Measurements from ENCODE around the gene TRMT1L.

TRMT1L gene

DNA sequence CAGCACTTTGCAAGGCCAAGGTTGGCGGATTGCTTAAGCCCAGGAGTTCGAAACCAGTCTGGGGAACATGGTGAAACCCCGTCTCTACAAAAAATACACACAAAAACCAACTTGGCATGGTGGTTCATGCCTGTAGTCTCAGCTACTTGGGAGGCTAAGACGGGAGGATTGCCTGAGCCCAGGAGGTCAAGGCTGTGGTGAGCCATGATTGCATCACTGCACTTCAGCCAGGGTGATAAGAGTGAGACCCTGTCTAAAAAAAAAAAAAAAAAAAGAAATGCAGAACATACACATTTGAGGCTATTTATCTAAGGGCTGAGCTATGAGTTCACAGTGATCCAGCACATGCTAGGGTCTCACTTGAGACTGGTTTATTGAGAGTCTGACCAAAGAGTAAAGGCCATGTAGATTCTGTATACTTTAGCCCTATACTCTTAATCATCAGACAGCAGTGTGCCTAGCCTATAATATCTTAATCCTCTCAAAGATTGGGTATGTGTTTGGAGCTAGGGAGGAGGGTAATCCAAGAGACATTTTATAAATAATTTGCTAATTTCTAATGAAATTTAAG, 87.5 kb downstream of the TRMT1L start:
- in situ Hi-C loops (cut with MboI; ENCODE audit: low sequenced_read_pairs, unreplicated experiment) = no loop called here
- TF ChIP-seq, protein P1, sequence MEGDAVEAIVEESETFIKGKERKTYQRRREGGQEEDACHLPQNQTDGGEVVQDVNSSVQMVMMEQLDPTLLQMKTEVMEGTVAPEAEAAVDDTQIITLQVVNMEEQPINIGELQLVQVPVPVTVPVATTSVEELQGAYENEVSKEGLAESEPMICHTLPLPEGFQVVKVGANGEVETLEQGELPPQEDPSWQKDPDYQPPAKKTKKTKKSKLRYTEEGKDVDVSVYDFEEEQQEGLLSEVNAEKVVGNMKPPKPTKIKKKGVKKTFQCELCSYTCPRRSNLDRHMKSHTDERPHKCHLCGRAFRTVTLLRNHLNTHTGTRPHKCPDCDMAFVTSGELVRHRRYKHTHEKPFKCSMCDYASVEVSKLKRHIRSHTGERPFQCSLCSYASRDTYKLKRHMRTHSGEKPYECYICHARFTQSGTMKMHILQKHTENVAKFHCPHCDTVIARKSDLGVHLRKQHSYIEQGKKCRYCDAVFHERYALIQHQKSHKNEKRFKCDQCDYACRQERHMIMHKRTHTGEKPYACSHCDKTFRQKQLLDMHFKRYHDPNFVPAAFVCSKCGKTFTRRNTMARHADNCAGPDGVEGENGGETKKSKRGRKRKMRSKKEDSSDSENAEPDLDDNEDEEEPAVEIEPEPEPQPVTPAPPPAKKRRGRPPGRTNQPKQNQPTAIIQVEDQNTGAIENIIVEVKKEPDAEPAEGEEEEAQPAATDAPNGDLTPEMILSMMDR (IDR thresholded peaks at IDR 0.05; ENCODE audit: borderline replicate concordance, control extremely low read depth, extremely low read depth, insufficient read depth, missing control alignments) = no peak
- no peak for DNase-seq (ENCODE audit: low spot score)

DNA sequence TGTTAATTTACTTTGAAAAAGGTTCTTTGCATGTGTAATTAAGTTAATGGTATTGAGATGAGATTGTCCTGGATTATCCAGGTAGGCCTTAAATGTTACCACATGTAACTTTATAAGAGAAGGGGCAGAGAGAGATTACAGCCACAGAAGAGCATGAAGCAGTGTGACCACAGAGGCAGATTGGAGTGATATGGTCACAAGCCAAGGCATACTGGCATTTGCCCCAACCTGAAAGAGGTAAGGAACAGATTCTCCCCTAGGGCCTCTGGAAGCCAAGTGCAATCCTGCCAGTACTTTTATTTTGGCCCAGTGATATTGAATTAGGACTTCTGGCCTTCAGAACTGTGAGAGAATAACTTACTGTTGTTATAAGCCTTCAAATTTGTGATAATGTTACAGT, 88.4 kb downstream of the TRMT1L start:
- in situ Hi-C loops (cut with MboI; ENCODE audit: low sequenced_read_pairs, unreplicated experiment) = no loop called here
- no peak for DNase-seq (ENCODE audit: low spot score)
- TF ChIP-seq, protein P1 (IDR thresholded peaks at IDR 0.05; ENCODE audit: borderline replicate concordance, control extremely low read depth, extremely low read depth, insufficient read depth, missing control alignments) = no peak

Data from GM13976 (cell line).